ENCODE data around the gene SERPINB1. TPM values are rescaled to one million over a fixed set of nuclear protein-coding genes. Genes with fewer than 3 reads are reported as not detected.

Gene SERPINB1
- total RNA-seq, 1 donor from 2014 or later = 8.2 TPM

DNA sequence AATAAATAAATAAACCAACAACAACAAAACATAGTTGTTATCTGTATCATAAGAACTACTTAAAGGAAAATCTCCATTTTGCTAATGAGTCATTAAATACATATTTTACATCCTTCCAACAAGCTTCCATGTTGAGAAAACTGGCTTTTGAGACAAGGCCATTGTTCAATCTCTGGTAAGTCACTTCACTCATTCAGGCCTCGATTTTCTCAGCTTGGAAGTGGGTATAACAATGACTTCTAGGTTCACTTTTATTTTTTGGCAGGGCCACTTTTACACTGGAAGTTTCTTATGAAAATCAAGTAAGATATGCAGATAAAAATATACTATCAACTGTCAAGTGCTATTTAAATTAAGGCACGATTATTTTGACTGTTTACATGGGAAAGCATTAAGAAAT, 46.5 kb downstream of the SERPINB1 start:
- no peak for TF ChIP-seq CTCF (IDR thresholded peaks at IDR 0.05; ENCODE audit: partially characterized antibody, unreplicated experiment)
- no peak for DNase-seq
- Mint-ChIP-seq H3K4me3 (ENCODE audit: unreplicated experiment) (no peak overlapping the region), H3K36me3 (ENCODE audit: unreplicated experiment) (no peaks in the 10 kb centered on the region), H3K4me1 (ENCODE audit: low read depth, unreplicated experiment) (peaks cover 26% of the 10 kb centered on the region), H3K27ac (ENCODE audit: unreplicated experiment) (no peak overlapping the region), H3K27me3 (ENCODE audit: unreplicated experiment) (peaks cover 2% of the 10 kb centered on the region), H3K9me3 (ENCODE audit: unreplicated experiment) (peaks cover 2% of the 10 kb centered on the region)

- no peak for TF ChIP-seq CTCF (IDR thresholded peaks at IDR 0.05; ENCODE audit: partially characterized antibody, unreplicated experiment)
- no peaks in the 10 kb centered on the region for H3K36me3 Mint-ChIP-seq (ENCODE audit: unreplicated experiment)
- peaks cover 2% of the 10 kb centered on the region for H3K9me3 Mint-ChIP-seq (ENCODE audit: unreplicated experiment)
- no peak for DNase-seq
- H3K27me3 Mint-ChIP-seq (ENCODE audit: unreplicated experiment) = peaks cover 2% of the 10 kb centered on the region
- no peak overlapping the region for H3K4me3 Mint-ChIP-seq (ENCODE audit: unreplicated experiment)
- H3K27ac Mint-ChIP-seq (ENCODE audit: unreplicated experiment) = no peak overlapping the region
- peaks cover 27% of the 10 kb centered on the region for H3K4me1 Mint-ChIP-seq (ENCODE audit: low read depth, unreplicated experiment)
Observed at GRCh38 chr6:2794171-2794730, 47.4 kb downstream of the SERPINB1 start.

GRCh38 chr6:2793534-2794151, 48.0 kb downstream of the SERPINB1 start:
- Mint-ChIP-seq H3K27me3 (ENCODE audit: unreplicated experiment) (peaks cover 5% of the 10 kb centered on the region), H3K4me1 (ENCODE audit: low read depth, unreplicated experiment) (peaks cover 27% of the 10 kb centered on the region), H3K36me3 (ENCODE audit: unreplicated experiment) (no peaks in the 10 kb centered on the region), H3K4me3 (ENCODE audit: unreplicated experiment) (no peak overlapping the region), H3K9me3 (ENCODE audit: unreplicated experiment) (peaks cover 2% of the 10 kb centered on the region), H3K27ac (ENCODE audit: unreplicated experiment) (no peak overlapping the region)
- no peak for DNase-seq
- TF ChIP-seq CTCF (IDR thresholded peaks at IDR 0.05; ENCODE audit: partially characterized antibody, unreplicated experiment) = no peak

DNA sequence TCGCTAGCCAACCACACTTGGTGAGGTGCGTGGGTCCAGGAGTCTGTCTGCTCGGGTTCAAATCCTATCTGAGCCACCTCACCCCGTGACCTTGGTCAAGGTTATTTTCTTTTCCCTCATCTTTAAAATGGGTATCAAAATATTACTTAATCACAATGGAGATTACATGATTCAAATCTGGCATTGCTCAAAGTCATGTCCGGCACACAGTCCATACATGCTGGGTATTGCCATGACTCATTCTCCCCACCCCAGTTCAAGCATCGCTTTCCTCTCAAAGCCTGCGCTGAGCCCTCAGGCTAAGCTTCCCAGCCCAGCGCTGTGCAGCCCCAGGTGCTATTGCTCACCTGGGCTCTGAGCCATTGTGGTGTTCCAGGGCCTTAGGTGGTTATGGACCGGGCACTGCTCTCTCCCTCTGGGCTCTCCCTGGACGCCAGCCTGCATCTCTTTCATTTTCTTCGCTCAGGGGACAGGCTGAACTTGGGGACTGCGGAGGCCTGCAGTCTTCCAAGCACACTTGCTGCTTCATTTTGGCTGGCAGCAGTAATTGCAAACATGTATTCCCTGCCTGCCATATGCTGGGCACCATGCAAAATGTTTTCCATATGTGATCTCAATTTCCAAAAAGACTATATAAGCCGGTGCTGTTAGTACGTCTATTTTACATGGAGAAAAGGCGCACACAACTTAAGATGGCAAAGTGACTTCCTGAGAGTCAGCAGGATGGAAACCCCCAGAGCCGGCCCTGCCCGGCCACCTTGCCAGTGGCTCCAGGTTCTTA, 49.1 kb downstream of the SERPINB1 start:
- TF ChIP-seq CTCF (IDR thresholded peaks at IDR 0.05; ENCODE audit: partially characterized antibody, unreplicated experiment) = no peak
- no peaks in the 10 kb centered on the region for H3K9me3 Mint-ChIP-seq (ENCODE audit: unreplicated experiment)
- H3K4me3 Mint-ChIP-seq (ENCODE audit: unreplicated experiment) = no peak overlapping the region
- H3K4me1 Mint-ChIP-seq (ENCODE audit: low read depth, unreplicated experiment) = peaks cover 24% of the 10 kb centered on the region
- H3K27me3 Mint-ChIP-seq (ENCODE audit: unreplicated experiment) = peaks cover 5% of the 10 kb centered on the region
- H3K36me3 Mint-ChIP-seq (ENCODE audit: unreplicated experiment) = no peaks in the 10 kb centered on the region
- no peak for DNase-seq
- H3K27ac Mint-ChIP-seq (ENCODE audit: unreplicated experiment) = no peak overlapping the region
